ENCODE data around the gene ADGRD1.

ADGRD1 gene

DNA sequence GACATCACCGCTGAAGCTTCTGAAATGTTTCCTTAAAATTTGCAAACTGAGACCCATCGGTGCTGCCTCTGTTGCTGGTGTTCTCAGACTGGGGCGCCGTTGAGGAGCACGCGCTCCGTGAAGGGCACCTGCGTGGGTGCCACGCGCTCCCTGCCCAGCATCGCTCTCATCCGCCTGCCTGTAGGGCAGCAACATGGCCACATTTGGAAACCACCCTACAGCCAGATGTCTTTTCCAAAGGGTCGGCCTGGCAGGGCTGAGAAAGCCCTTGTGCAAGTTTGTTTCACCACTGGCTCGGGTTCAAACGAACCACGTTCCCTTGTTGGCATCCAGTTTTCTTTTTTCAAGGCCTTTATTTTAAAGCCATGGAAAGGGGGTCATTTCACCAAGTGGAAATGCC is 13.9 kb downstream of the ADGRD1 start:
- TF ChIP-seq, protein P1, sequence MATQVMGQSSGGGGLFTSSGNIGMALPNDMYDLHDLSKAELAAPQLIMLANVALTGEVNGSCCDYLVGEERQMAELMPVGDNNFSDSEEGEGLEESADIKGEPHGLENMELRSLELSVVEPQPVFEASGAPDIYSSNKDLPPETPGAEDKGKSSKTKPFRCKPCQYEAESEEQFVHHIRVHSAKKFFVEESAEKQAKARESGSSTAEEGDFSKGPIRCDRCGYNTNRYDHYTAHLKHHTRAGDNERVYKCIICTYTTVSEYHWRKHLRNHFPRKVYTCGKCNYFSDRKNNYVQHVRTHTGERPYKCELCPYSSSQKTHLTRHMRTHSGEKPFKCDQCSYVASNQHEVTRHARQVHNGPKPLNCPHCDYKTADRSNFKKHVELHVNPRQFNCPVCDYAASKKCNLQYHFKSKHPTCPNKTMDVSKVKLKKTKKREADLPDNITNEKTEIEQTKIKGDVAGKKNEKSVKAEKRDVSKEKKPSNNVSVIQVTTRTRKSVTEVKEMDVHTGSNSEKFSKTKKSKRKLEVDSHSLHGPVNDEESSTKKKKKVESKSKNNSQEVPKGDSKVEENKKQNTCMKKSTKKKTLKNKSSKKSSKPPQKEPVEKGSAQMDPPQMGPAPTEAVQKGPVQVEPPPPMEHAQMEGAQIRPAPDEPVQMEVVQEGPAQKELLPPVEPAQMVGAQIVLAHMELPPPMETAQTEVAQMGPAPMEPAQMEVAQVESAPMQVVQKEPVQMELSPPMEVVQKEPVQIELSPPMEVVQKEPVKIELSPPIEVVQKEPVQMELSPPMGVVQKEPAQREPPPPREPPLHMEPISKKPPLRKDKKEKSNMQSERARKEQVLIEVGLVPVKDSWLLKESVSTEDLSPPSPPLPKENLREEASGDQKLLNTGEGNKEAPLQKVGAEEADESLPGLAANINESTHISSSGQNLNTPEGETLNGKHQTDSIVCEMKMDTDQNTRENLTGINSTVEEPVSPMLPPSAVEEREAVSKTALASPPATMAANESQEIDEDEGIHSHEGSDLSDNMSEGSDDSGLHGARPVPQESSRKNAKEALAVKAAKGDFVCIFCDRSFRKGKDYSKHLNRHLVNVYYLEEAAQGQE (IDR thresholded peaks at IDR 0.05; ENCODE audit: insufficient read depth in 1 of 2, low read depth in 2 of 2, low read length in 2 of 2): no peak
- no peak for TF ChIP-seq FOXP2 (optimal IDR thresholded peaks at IDR 0.05; ENCODE audit: borderline replicate concordance, extremely low read depth, extremely low read length, insufficient read depth)
- no peak for TF ChIP-seq POLR2AphosphoS5 (IDR thresholded peaks at IDR 0.05; ENCODE audit: low read depth, low read length)
- no peak for TF ChIP-seq TAF1 (IDR thresholded peaks at IDR 0.05; ENCODE audit: borderline replicate concordance, insufficient read depth, low read length)
- no peak for TF ChIP-seq SIN3A (IDR thresholded peaks at IDR 0.05; ENCODE audit: borderline replicate concordance, insufficient read depth, low read length)

DNA sequence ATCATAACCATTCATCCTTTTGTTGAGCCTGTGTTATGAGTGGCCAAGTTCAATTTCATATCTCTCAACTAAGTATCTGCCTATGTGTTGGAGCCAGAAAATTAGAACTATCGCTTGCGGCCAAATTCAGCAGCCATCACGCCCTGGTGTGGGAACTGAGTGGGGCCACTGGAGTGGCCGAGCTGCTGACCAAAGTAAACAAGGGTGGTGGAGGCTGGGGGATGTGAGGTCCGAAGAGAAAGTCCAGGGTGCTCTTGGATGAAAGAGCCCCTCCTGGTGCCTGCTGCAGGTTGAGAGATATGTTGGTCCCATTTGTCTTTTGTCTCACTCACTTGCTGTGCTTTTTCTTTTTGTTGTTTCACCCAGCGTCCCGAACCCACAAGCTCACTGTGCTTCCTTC is 14.9 kb downstream of the ADGRD1 start:
- TF ChIP-seq SIN3A (IDR thresholded peaks at IDR 0.05; ENCODE audit: borderline replicate concordance, insufficient read depth, low read length): no peak
- no peak for TF ChIP-seq FOXP2 (optimal IDR thresholded peaks at IDR 0.05; ENCODE audit: borderline replicate concordance, extremely low read depth, extremely low read length, insufficient read depth)
- TF ChIP-seq POLR2AphosphoS5 (IDR thresholded peaks at IDR 0.05; ENCODE audit: low read depth, low read length): no peak
- TF ChIP-seq TAF1 (IDR thresholded peaks at IDR 0.05; ENCODE audit: borderline replicate concordance, insufficient read depth, low read length): no peak
- TF ChIP-seq, protein P1 (IDR thresholded peaks at IDR 0.05; ENCODE audit: insufficient read depth in 1 of 2, low read depth in 2 of 2, low read length in 2 of 2): no peak

DNA sequence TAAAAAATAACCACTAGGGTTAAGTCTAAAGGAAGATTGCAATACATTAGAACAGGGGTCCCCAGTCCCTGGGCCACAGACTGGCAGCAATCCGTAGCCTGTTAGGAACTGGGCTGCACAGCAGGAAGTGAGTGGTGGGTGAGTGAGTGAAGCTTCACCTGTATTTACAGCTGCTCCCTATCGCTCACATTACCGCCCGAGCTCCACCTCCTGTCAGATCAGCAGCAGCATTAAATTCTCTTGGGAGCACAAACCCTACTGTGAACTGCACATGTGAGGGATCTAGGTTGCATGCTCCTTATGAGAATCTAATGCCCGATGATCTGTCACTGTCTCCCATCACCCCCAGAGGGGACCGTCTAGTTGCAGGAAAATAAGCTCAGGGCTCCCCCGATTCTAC is 15.5 kb downstream of the ADGRD1 start:
- TF ChIP-seq, protein P1 (IDR thresholded peaks at IDR 0.05; ENCODE audit: insufficient read depth in 1 of 2, low read depth in 2 of 2, low read length in 2 of 2): no peak
- TF ChIP-seq FOXP2 (optimal IDR thresholded peaks at IDR 0.05; ENCODE audit: borderline replicate concordance, extremely low read depth, extremely low read length, insufficient read depth) (no peak), SIN3A (IDR thresholded peaks at IDR 0.05; ENCODE audit: borderline replicate concordance, insufficient read depth, low read length) (no peak), TAF1 (IDR thresholded peaks at IDR 0.05; ENCODE audit: borderline replicate concordance, insufficient read depth, low read length) (no peak), POLR2AphosphoS5 (IDR thresholded peaks at IDR 0.05; ENCODE audit: low read depth, low read length) (no peak)

DNA sequence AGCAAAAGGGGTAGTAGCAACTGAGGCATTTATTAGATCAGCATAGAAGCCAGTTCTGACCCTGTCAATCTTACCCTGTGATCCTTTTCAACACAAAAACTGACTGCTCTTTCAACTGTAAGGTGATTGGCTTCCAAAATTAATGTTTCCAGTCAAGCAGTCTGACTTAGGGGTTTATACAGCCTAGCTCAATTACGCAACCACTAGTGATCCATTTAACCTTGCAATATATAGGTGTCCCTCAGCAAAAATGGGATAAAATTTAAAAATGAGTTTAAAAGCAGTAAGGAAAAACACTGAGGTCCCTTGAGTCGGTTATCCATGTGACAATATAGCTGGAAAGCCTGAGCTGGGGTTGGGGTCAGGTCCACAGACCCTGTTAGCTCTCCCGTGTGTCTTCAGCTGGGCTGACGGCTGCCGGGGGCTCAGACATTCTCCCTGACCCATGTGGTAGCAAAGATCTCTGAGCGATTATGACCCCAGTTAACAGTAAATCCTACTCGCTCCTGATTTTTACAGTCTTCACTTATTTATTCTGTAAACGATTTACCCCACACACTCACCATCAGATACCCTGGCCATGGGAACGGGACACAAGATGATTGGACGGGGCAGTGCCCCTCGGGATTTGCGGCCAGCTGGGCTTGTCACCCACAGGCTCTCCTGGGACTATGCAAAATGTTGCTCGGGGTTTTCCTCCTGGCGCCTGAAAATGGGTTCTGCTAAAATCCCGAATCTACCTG is 16.6 kb downstream of the ADGRD1 start:
- TF ChIP-seq, protein P1 (IDR thresholded peaks at IDR 0.05; ENCODE audit: insufficient read depth in 1 of 2, low read depth in 2 of 2, low read length in 2 of 2): no peak

DNA sequence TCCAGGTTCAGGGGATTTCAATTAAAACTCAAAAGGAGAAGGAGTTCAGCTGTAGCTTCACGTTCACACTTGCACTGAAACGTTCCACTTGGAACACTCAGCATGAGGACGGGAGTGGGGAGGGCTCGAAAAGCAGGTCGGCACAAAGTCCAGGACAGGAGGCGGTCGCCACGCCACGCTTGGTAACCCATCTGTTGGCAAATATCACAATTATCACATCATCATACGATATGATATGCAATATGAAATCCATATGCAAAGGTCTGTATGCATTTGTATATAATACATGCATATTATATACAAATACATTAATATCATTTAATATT is 17.2 kb downstream of the ADGRD1 start:
- TF ChIP-seq FOXP2 (optimal IDR thresholded peaks at IDR 0.05; ENCODE audit: borderline replicate concordance, extremely low read depth, extremely low read length, insufficient read depth) (no peak), SIN3A (IDR thresholded peaks at IDR 0.05; ENCODE audit: borderline replicate concordance, insufficient read depth, low read length) (no peak), POLR2AphosphoS5 (IDR thresholded peaks at IDR 0.05; ENCODE audit: low read depth, low read length) (no peak), TAF1 (IDR thresholded peaks at IDR 0.05; ENCODE audit: borderline replicate concordance, insufficient read depth, low read length) (no peak)
- TF ChIP-seq, protein P1 (IDR thresholded peaks at IDR 0.05; ENCODE audit: insufficient read depth in 1 of 2, low read depth in 2 of 2, low read length in 2 of 2): no peak

All from PFSK-1 (cell line).